Renal cortex interstitium (tissue), 11 donors: ENCODE data around the gene SSTR3. TPM values are rescaled to one million over a fixed set of nuclear protein-coding genes. Genes with fewer than 3 reads are reported as not detected.
"Not testable (repeated sequence)": the region's sequence is repeated elsewhere in the genome, so short reads cannot be mapped to it uniquely, and the experiment has no call there.

Source experiments
- DNase-seq, 11 donors: peaks; one replicate each; pipeline ENCODE4 v3.0.0-alpha.2; 2013; ENCODE audit warnings: low read depth in 9 of 11, low spot score in 4 of 11; ENCODE audit errors: extremely low read depth in 1 of 11
- polyA plus RNA-seq, 3 donors: library from polyadenylated mRNA; unstranded; fragments of 120-200 nt; gene quantifications; one replicate each; pipeline ENCODE4 v1.2.1, GENCODE V29; 2013; ENCODE audit not compliant: insufficient read length in 3 of 3

Gene SSTR3
- polyA plus RNA-seq, 3 donors = 0.68 to 1.2 (median 0.76) TPM

DNA sequence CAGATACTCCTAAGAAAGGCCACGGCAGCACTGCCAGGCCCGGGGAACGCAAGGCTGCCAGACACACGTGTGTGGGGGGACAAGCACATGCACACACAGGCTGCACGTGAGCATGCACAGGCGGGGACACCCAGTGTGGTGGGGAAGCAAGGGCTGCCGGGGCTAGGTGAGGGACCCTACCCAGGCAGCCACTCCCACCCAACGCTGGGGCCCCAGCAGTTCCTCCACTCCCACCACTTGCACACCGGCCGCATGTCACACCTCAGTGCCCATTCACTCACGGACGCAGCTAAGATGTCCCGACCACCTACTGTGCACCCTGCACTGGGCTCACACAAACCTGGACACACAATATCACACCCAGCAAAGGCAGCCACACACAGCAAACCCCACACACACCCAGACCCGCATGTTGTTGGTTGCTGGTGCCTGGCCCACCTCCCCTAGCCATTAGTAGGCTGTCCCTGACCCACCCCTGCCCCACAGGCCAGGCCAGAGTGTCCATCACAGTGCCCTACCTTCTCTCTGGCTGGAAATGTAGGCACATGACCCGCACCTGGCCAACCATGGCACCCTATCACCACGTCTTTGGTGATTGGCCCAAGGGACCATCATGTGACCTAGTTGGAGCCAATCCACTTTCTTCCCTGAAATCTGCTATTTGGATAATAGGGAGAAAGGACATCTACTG is 8.8 kb downstream of the SSTR3 start:
- no peak for DNase-seq

DNA sequence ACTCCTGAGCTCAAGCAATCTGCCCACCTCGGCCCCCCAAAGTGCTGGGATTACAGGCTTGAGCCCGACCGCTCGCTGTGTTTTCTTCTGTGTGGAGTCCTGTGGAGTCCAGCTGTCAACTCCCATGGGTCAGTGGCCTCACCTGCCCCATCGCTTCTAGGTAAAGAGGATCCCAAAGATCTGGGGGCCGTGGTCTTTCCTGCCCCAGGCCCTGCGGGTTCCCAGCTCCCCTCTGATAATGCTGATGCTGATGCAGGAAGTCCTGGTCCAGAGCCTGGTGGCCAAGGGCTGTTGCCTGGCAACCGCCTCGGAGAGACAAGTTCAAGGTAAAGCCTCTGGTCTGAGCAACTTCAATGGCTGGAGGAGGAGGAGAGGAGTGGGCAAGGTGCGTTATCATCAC is 9.6 kb downstream of the SSTR3 start:
- DNase-seq = no peak

DNA sequence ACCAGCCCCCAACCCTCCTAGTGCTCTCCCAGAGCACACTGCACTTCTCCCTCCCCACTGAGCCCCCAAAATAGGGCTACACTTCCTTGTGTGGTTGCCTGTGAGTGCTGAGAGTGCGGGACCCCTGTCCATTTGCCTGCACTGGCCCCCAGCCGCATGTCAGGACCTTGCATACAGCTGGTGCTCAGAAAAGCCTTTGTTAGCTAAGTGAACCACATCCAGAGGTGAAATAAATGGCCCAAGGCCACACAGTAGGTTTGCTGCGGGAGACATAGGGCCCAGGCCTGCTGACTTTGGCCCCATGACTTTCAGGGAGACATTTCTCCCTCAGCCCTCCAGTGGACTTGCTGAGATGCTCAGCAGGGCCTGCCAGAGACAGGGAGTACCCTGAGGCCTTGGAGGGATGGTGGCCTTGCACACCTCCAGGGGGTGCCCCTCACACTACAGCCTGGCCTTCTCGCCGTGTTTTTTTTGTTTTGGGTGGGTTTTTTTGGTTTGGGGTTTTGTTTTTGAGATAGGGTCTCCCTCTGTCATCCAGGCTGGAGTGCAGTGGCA is 10.2 kb downstream of the SSTR3 start:
- no peak for DNase-seq

DNA sequence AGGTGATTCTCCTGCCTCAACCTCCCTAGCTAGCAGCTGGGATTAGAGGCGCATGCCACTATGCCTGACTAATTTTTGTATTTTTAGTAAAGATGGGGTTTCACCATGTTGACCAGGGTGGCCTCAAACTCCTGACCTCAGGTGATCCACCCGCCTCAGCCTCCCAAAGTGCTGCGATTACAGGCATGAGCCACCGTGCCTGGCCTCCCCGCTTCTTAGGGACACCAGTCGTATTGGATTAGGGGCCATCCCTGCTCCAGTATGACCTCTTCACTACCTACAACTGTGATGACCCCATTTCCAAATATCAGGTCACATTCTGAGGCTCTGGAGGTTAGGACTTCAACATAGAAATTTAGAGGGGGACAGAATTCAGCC is 10.8 kb downstream of the SSTR3 start:
- not testable (repeated sequence) for DNase-seq

DNA sequence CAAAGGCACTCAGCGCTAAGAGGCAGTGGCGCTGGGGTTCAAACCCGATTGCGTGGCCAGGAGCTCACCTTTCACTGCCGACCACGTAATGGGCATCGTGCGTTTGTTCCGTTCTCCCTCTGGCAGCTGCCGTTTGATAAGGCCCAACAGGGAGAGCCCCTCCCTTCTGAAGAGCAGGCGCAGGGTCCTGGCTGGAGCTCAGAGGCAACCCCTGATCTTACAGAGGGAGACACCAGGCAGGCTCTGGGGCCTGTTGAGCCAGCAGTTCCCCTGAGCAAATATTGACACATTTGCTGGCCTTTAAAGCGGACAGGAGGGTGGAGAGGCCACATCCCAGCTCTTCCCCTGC is 12.5 kb downstream of the SSTR3 start:
- no peak for DNase-seq

DNA sequence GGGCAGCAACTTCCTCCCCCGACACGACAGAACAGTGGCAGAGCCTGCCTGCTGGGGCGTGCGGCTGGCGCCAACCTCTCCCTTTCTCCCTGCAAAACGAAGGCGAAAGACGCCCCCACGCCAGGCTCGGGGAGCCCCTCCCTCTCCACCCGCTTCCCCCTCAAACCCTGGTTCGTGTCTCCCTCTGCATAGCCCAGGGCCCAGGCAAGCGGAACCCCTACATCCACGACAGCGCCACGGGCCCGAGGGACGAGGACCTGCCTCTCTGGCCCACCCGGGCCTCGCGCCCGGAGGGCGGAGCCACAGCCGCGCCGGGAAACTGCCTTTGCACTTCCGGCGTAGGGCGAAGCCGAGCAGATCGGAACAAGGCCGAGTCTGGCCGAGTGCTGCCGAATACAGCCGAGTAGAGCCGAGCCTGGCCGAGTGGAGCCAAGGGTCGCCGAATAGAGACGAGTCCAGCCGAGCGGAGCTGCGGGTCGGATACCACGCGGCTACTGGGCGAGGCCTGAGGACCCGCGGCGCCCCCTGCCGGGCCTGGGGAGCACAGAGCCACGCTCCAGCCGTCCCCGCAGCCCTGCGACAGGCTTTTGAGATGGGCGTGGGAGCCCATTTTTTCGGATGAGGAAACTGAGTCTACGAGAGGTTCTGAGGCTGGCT is 13.0 kb downstream of the SSTR3 start:
- DNase-seq = peak; percentile 94 to 99 (median 98)

DNA sequence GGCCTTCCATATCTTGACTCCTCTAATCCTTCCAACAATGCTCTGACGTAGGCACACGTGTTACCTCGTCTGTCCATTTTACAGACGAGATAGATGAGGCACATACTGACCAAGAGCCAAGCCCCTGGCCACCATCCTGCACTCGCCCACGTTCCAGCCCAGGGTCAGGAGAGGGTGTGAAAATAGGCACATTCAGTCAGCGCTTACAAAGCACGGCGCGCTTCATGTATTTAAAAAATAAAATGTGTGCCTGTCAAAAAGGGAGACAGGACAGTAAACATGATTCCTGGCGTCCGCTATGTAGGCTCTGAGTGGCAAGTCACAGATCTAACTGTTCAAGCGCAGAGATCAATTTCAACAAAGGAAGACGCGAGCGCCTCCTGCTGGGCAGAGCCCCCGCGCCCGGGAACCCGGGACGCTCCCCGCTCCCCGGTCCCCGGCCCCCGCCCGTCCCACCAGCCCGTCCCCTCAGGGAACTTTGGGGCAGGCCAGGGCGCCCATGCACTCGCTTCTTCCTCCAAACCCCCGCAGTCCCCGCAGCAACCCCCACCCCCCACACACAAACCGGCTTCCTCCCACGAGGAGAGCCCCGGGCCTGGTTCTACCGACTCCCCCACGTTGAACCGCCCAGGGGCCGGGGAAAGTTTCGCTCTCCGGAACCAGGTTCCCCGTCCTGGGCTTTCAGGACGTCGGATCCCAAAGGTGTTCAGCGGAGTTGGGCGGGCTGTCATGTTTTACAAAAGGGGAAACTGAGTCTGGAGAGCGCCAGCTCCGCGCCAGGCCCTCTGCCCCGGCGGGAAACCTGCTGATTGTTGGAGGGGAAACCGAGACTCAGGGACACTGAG is 13.8 kb downstream of the SSTR3 start:
- peak in 3 of 11 donors; percentile 69 to 76 (median 70) for DNase-seq

DNA sequence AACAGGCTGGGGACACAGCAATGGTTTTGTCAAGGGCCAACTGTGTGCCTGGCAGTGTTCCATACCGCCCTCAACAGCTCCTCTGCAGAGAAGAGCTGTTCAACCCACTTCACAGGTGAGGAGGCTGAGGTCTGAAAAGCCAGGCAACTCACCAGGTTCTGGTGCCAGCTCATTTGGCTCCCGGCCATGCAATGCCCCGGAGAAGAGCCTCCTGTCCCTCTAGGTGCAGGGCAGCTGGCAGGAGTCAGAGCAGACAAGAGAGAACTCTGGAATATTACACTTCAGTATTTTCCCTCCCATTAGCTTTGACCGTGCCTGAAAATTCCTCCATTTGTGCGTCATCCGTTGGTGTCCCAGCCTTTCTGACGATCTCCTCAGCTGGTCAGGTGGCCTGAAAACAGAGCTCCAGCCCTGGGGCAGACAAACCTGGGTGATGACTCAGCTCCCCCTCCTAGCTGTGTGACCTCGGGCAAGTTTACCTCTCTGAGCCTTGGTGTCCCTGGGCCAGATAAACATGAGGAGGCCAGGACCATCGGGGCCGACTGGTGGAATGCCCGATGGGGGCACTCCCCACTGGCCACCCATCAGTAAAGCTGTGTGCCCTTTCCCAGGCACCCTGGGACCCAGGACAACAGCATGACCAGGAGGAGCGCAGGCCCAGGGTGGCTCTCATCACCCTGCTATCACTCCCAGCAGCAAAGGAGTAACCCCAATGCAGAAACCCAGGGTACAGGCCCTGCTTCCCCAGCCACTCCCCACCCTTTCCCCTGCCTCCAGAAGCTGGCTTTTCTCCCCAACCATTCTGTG is 14.6 kb downstream of the SSTR3 start:
- no peak for DNase-seq

DNA sequence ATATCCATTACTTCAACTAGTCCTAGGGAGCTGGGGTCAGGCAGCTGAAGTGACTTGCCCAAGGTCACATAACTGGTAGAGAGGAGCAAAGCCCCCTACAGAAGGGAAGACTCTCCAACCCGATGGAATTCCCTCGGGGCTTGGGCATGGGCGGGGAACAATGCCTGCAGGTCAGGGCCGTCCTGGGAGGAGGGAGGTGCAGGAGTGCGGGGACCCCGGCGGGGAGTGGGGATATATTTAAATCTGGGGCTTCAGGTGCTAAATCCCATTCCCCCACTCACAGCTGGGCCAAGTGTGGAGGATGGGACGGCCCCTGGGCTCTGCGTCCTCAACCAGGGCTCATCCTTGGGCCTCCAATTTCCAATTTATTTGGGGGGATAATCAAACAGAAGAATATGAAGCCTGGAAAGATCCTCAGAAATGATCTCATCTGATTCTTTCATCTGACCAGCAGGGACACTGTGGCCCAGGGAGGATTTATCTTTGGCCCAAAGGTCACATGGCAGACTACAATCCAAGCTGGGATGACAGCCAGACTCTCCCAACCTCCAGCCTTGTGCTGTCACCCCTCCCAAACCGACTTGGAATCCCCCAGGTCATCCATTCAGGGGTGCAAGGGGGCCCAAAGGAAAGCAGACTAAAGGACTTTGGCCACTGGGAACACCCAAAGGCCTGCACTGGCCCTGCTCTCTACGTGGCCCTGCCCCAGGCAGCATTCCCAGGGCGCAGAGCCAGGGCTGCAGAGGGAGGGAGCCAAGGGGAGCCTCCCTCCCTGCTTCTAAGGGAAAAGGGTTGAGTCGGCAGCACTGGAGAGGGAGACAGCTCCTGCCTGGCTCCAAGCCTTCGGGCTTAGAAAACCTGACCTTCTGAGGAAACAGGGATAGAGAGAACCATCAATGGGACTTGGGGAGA is 15.5 kb downstream of the SSTR3 start:
- DNase-seq = no peak

DNA sequence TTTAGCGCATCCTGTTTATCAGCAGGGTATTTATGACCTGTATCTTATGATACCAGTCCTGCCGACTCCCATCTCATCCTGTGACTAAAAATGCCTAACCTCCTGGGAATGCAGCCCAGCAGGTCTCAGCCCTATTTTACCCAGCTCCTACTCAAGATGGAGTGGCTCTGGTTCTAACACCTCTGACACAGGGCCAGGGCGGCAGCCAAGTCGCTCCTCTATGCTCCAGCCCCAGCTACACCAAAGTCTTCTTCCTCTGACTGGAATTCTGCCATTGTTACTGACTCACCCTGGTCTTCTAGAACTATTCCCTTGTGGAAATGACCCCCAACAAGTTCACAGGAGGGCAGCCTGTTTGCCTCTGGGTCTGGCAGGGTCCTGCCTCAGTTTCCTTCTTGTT is 16.4 kb downstream of the SSTR3 start:
- DNase-seq = no peak

DNA sequence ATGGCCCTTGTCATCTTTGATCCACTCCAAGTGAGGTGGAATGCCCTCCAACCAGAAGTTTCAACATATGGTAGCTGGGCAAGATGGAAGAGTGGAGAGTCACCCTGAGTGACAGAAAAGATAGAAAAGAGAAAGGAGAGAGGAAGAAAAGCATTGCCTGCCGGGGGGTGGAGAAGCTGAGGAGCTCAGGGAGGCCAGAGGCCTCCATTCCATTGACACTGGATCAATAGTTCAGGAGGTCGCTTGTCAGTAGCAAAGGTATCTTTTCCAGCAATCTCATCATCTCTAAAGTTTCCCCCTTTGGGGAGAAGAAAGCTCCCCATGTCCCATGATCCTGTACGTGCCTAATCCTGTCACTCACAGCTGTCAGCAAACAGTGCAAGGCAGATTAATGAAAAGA is 17.5 kb downstream of the SSTR3 start:
- no peak for DNase-seq

DNA sequence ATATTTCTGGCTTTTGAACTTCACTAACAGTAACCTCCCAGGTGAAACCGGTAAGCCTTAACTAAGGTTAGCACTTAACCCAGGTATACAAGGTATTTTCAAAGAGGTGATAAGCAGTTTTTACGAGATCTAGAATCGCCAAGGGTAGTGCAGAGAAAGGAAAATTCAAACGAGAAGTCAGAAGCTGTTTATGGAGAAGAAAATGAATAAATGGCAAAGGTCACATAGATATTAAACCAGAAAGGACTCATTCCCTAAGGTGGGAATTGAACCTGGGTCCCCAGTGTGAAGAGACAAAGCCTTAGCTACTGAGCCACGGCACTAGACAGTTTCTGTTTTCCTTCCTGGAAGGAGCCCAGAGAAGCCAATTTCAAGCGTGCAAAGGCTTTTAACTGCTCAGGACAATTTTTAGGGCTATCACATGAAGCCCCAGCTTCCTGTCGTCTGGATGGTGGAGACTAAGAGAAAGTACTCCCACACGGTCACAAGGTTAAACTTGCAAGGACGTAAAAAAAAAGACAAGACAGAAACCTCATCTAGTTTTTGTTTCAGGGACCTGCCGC is 18.6 kb downstream of the SSTR3 start:
- peak in 1 of 11 donors; percentile 58 for DNase-seq

DNA sequence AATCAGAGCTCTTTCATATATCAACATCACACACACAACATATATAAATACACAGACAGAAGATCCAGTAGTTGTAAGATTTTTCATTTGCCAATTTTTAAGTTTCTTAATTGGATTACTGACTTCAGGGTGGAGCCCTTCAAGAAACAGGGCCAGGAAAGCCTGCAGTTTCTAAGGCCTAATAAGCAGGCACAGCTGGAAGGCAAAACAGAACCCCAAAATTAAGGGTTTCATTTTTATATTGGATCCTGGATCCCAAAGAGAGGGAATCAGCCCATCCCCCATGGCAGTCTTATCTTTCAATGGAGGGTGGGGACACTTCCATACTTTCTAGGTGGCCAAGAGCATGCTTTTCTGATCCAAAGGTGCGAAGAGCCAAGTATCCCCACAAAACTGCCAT is 19.5 kb downstream of the SSTR3 start:
- DNase-seq = no peak

DNA sequence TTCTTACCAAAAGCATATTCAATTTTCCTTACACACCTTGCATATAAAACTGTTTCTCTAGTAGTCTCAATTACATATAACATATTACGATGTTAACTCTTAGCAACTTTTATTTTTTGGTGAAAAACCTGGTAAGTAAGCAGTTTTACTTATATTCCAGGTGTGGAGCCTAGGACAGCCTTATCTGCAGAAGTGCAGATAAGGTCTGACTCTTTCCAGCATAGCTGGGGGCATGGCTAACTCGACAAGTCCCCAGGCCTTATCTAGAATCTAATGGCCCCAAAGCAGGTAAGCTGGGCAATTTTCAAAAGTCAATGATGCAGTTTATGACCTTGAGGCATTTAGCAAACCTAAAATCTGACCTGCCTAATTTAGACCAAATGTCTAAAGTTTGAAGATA is 20.1 kb downstream of the SSTR3 start:
- DNase-seq = no peak

DNA sequence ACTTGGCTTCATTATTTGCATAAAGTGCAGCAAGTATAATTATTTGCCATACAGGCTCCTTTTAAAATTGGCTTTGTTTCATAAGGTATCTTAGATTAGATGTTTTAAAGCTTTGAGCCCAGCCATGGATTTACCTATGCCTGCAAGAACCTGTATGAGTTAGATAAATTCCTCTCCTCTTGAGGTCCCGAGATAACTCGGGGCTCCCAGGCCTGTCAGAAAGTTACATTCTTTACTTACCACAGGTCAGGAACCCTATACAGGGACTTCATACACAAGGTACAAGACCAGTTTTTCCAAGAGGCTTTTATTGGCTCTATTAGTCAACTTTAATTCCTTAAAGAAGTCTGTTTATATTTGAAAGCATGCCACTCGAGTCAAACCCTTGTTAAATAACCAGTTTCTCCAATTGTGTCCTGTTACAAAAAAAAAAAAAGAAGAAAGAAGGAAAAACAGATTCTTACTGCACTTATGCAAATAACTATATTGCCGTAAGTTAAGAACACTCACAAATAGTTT is 22.0 kb downstream of the SSTR3 start:
- DNase-seq = no peak

DNA sequence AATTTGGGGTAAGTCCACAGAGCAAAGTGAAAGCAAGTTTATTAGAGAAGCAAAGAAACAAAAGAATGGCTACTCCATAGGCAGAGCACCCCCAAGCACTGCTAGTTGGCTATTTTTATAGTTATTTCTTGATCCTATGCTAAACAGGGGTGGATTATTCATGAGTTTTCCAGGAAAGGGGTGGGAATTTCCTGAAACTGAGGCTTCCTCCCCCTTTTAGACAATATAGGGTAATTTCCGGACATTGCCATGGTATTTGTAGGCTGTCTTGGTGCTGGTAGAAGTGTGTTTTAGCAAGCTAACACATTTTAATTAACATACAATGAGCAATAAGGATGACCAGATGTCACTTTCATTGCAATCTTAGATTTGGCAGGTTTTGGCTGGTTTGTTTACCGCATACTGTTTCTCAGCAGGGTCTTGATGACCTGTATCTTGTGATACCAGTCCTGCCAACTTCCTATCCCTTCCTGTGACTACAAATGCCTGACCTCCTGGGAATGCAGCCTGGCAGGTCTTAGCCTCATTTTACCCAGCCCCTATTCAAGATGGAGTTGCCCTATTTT is 23.3 kb downstream of the SSTR3 start:
- no peak for DNase-seq
